ENCODE results near the gene MAP2K2.
"Not testable (repeated sequence)": the region's sequence is repeated elsewhere in the genome, so short reads cannot be mapped to it uniquely, and the experiment has no call there.

Gene MAP2K2

GRCh38 chr19:4123615-4124568 lies at the start of gene MAP2K2:
MAP2K2 (minus strand) TSS chr19:4124122; CDS start chr19:4123875, 247 bp downstream.
- DNase-seq: peak; percentile 98
- H3K27me3 Mint-ChIP-seq: no peaks in the 10 kb centered on the region
- peaks cover 23% of the 10 kb centered on the region for H3K4me1 Mint-ChIP-seq (ENCODE audit: low read depth)
- peaks cover 18% of the 10 kb centered on the region for H3K36me3 Mint-ChIP-seq (ENCODE audit: low read depth)
- H3K27ac Mint-ChIP-seq: peak within 1 kb of the TSS; percentile 96
- H3K4me3 Mint-ChIP-seq: peak within 1 kb of the TSS; percentile 87
- H3K9me3 Mint-ChIP-seq: no peaks in the 10 kb centered on the region

GRCh38 chr19:4172861-4173473 lies 49.0 kb upstream of the MAP2K2 start:
- DNase-seq: peak; percentile 79
- H3K4me3 Mint-ChIP-seq: no peak overlapping the region
- peaks cover 2% of the 10 kb centered on the region for H3K4me1 Mint-ChIP-seq (ENCODE audit: low read depth)
- H3K9me3 Mint-ChIP-seq: no peaks in the 10 kb centered on the region
- peaks cover 31% of the 10 kb centered on the region for H3K27me3 Mint-ChIP-seq
- no peak overlapping the region for H3K27ac Mint-ChIP-seq
- peaks cover 20% of the 10 kb centered on the region for H3K36me3 Mint-ChIP-seq (ENCODE audit: low read depth)

GRCh38 chr19:4171676-4172075 lies 47.8 kb upstream of the MAP2K2 start:
- Mint-ChIP-seq H3K4me3 (no peak overlapping the region), H3K27me3 (peaks cover 40% of the 10 kb centered on the region), H3K36me3 (ENCODE audit: low read depth) (peaks cover 15% of the 10 kb centered on the region), H3K4me1 (ENCODE audit: low read depth) (peaks cover 2% of the 10 kb centered on the region), H3K9me3 (no peaks in the 10 kb centered on the region), H3K27ac (no peak overlapping the region)
- no peak for DNase-seq

GRCh38 chr19:4164262-4164661 lies 40.3 kb upstream of the MAP2K2 start:
- no peaks in the 10 kb centered on the region for H3K36me3 Mint-ChIP-seq (ENCODE audit: low read depth)
- H3K27ac Mint-ChIP-seq: no peak overlapping the region
- H3K4me1 Mint-ChIP-seq (ENCODE audit: low read depth): no peaks in the 10 kb centered on the region
- H3K9me3 Mint-ChIP-seq: no peaks in the 10 kb centered on the region
- peaks cover 30% of the 10 kb centered on the region for H3K27me3 Mint-ChIP-seq
- no peak for DNase-seq
- no peak overlapping the region for H3K4me3 Mint-ChIP-seq

- no peak overlapping the region for H3K27ac Mint-ChIP-seq
- no peak overlapping the region for H3K4me3 Mint-ChIP-seq
- H3K4me1 Mint-ChIP-seq (ENCODE audit: low read depth): no peaks in the 10 kb centered on the region
- no peaks in the 10 kb centered on the region for H3K36me3 Mint-ChIP-seq (ENCODE audit: low read depth)
- H3K9me3 Mint-ChIP-seq: no peaks in the 10 kb centered on the region
- no peak for DNase-seq
- peaks cover 11% of the 10 kb centered on the region for H3K27me3 Mint-ChIP-seq
These were observed 37.6 kb upstream of the MAP2K2 start for GRCh38 chr19:4161415-4162077.

GRCh38 chr19:4157971-4158370 lies 34.0 kb upstream of the MAP2K2 start:
- H3K9me3 Mint-ChIP-seq; H3K36me3 Mint-ChIP-seq (ENCODE audit: low read depth); H3K27ac Mint-ChIP-seq; H3K27me3 Mint-ChIP-seq; H3K4me1 Mint-ChIP-seq (ENCODE audit: low read depth); DNase-seq; H3K4me3 Mint-ChIP-seq: not testable (repeated sequence)

- Mint-ChIP-seq H3K36me3 (ENCODE audit: low read depth) (no peaks in the 10 kb centered on the region), H3K9me3 (no peaks in the 10 kb centered on the region), H3K27ac (no peak overlapping the region), H3K4me1 (ENCODE audit: low read depth) (no peaks in the 10 kb centered on the region), H3K27me3 (no peaks in the 10 kb centered on the region), H3K4me3 (no peak overlapping the region)
- no peak for DNase-seq
These were observed 33.2 kb upstream of the MAP2K2 start for GRCh38 chr19:4157164-4157563.

GRCh38 chr19:4154571-4155312 lies 30.8 kb upstream of the MAP2K2 start:
- no peak for DNase-seq
- Mint-ChIP-seq H3K4me1 (ENCODE audit: low read depth) (no peaks in the 10 kb centered on the region), H3K36me3 (ENCODE audit: low read depth) (no peaks in the 10 kb centered on the region), H3K4me3 (no peak overlapping the region), H3K9me3 (no peaks in the 10 kb centered on the region), H3K27ac (no peak overlapping the region), H3K27me3 (no peaks in the 10 kb centered on the region)

- Mint-ChIP-seq H3K27ac (no peak overlapping the region), H3K4me3 (no peak overlapping the region), H3K27me3 (peaks cover under 1% of the 10 kb centered on the region), H3K36me3 (ENCODE audit: low read depth) (no peaks in the 10 kb centered on the region), H3K9me3 (no peaks in the 10 kb centered on the region), H3K4me1 (ENCODE audit: low read depth) (no peaks in the 10 kb centered on the region)
- DNase-seq: no peak
These were observed 28.5 kb upstream of the MAP2K2 start for GRCh38 chr19:4152241-4152998.

GRCh38 chr19:4151623-4152022 lies 27.7 kb upstream of the MAP2K2 start:
- H3K4me1 Mint-ChIP-seq (ENCODE audit: low read depth): no peaks in the 10 kb centered on the region
- H3K9me3 Mint-ChIP-seq: no peaks in the 10 kb centered on the region
- H3K36me3 Mint-ChIP-seq (ENCODE audit: low read depth): no peaks in the 10 kb centered on the region
- peaks cover 3% of the 10 kb centered on the region for H3K27me3 Mint-ChIP-seq
- DNase-seq: no peak
- H3K4me3 Mint-ChIP-seq: no peak overlapping the region
- no peak overlapping the region for H3K27ac Mint-ChIP-seq

GRCh38 chr19:4149518-4150288 lies 25.8 kb upstream of the MAP2K2 start:
- no peak for DNase-seq
- Mint-ChIP-seq H3K4me3 (no peak overlapping the region), H3K27me3 (peaks cover 9% of the 10 kb centered on the region), H3K36me3 (ENCODE audit: low read depth) (no peaks in the 10 kb centered on the region), H3K9me3 (no peaks in the 10 kb centered on the region), H3K27ac (no peak overlapping the region), H3K4me1 (ENCODE audit: low read depth) (peaks cover 2% of the 10 kb centered on the region)

- peaks cover 12% of the 10 kb centered on the region for H3K27me3 Mint-ChIP-seq
- DNase-seq: no peak
- no peak overlapping the region for H3K4me3 Mint-ChIP-seq
- no peak overlapping the region for H3K27ac Mint-ChIP-seq
- no peaks in the 10 kb centered on the region for H3K36me3 Mint-ChIP-seq (ENCODE audit: low read depth)
- no peaks in the 10 kb centered on the region for H3K9me3 Mint-ChIP-seq
- peaks cover 8% of the 10 kb centered on the region for H3K4me1 Mint-ChIP-seq (ENCODE audit: low read depth)
These were observed 20.8 kb upstream of the MAP2K2 start for GRCh38 chr19:4144666-4145249.

GRCh38 chr19:4142916-4143315 lies 19.0 kb upstream of the MAP2K2 start:
- H3K27me3 Mint-ChIP-seq: peaks cover 12% of the 10 kb centered on the region
- H3K36me3 Mint-ChIP-seq (ENCODE audit: low read depth); H3K9me3 Mint-ChIP-seq; H3K4me3 Mint-ChIP-seq; DNase-seq; H3K27ac Mint-ChIP-seq: not testable (repeated sequence)
- peaks cover 12% of the 10 kb centered on the region for H3K4me1 Mint-ChIP-seq (ENCODE audit: low read depth)

Data from activated T-cell treated with anti-CD3 and anti-CD28 coated beads, Interleukin-2, amount 50 U/mL, for 24 hours (primary cell).